A549 (cell line): Measurements from ENCODE around the gene SYT1. TPM values are rescaled to one million over a fixed set of nuclear protein-coding genes. Genes with fewer than 3 reads are reported as not detected.

Experiments used
- ATAC-seq, 2 experiments: fragments of 200-7000 bp in 1 of 2; fragments of >200 bp in 1 of 2; cut with Nextera tagmentation in 1 of 2; cut with Tn5 transposase in 1 of 2; 3 replicates each; pipeline versions ENCODE4 v1.8.0 to v1.9.1; 2018 to 2020; ENCODE audit warnings: mild to moderate bottlenecking in 1 of 2, moderate library complexity in 1 of 2
- CTCF ChIA-PET: fragments of 300-600 bp; sonication (Branson Sonifier 250); formaldehyde crosslinking; extraction: SDS; loops from one replicate; lab custom pipeline; 2021; ENCODE audit warnings: antibody characterized with exemption, inconsistent platforms; lab: Yijun Ruan, JAX
- POLR2A ChIA-PET: fragments of 350-600 bp; formaldehyde crosslinking; extraction: SDS; loops from one replicate; lab custom pipeline; 2021; ENCODE audit warnings: antibody characterized with exemption, inconsistent platforms; lab: Yijun Ruan, JAX
- DNase-seq, 2 experiments: peaks; one replicate each; pipeline versions ENCODE4 v3.0.0 to v3.0.0-alpha.2; 2011 to 2016; ENCODE audit warnings: low read depth in 1 of 2, low spot score in 1 of 2
- FAIRE-seq: peaks from 2 replicates; lab custom pipeline; 2011; peaks lifted over from hg19 to GRCh38; lab: Jason Lieb, UNC
- H3K27ac ChIP-seq, 2 experiments: fragments of >200 bp; sonication (Bioruptor Twin); formaldehyde crosslinking; 3 replicates each; pipeline ENCODE4 v1.5.1; 2016 to 2017
- H3K4me1 ChIP-seq: fragments of >200 bp; sonication (Bioruptor Twin); formaldehyde crosslinking; 3 replicates; pipeline ENCODE4 v1.6.1; 2016
- H3K4me2 ChIP-seq: fragments of >200 bp; sonication (Bioruptor Twin); formaldehyde crosslinking; 3 replicates; pipeline ENCODE4 v1.6.1; 2016
- H3K4me3 ChIP-seq: fragments of >200 bp; sonication (Bioruptor Twin); formaldehyde crosslinking; 3 replicates; pipeline ENCODE4 v1.5.1; 2016
- H3K9me3 ChIP-seq: fragments of >200 bp; sonication (Bioruptor Twin); formaldehyde crosslinking; 3 replicates; pipeline ENCODE4 v1.6.1; 2016
- CHD2 ChIP-seq: fragments of 150-350 bp; IDR thresholded peaks from 2 replicates; pipeline ENCODE4 v1.6.1; 2014; ENCODE audit warnings: low read length; ENCODE audit not compliant: partially characterized antibody
- HOXB13 ChIP-seq: fragments of 250-450 bp; sonication (Bioruptor Pico); IDR thresholded peaks from 2 replicates; pipeline ENCODE4 v1.5.0; 2020; ENCODE audit warnings: low read depth, mild to moderate bottlenecking, moderate library complexity
- HOXB5 ChIP-seq: fragments of 250-450 bp; sonication (Bioruptor Pico); IDR thresholded peaks from 2 replicates; pipeline ENCODE4 v1.5.0; 2020; ENCODE audit warnings: mild to moderate bottlenecking, moderate library complexity
- MYC ChIP-seq: IDR thresholded peaks from 2 replicates; pipeline ENCODE4 v1.6.1; 2012; ENCODE audit warnings: mild to moderate bottlenecking, inconsistent platforms, low read length, improper control_type of control experiment, borderline replicate concordance
- POLR2AphosphoS2 ChIP-seq: conservative IDR thresholded peaks from 2 replicates; pipeline ENCODE4 v1.6.1; 2012; ENCODE audit warnings: low read length, improper control_type of control experiment, inconsistent platforms
- RFX5 ChIP-seq: fragments of 450-650 bp; IDR thresholded peaks from 2 replicates; pipeline ENCODE4 v1.7.1; 2014; ENCODE audit warnings: antibody characterized with exemption, mild to moderate bottlenecking, moderate library complexity
- SMC3 ChIP-seq: fragments of >200 bp; sonication (Bioruptor Twin); formaldehyde crosslinking; IDR thresholded peaks from 3 replicates; pipeline ENCODE4 v1.6.1; 2018; ENCODE audit warnings: inconsistent platforms
- TFCP2L1 ChIP-seq: fragments of 250-450 bp; sonication (Bioruptor Pico); IDR thresholded peaks from 2 replicates; pipeline ENCODE4 v1.5.0; 2021; ENCODE audit warnings: mild to moderate bottlenecking
- TP53 ChIP-seq: fragments of 250-450 bp; sonication (Bioruptor Pico); IDR thresholded peaks from 2 replicates; pipeline ENCODE4 v1.5.0; 2021; ENCODE audit warnings: mild to moderate bottlenecking, moderate library complexity
- ZSCAN20 ChIP-seq: fragments of 250-450 bp; sonication (Bioruptor Pico); IDR thresholded peaks from 2 replicates; pipeline ENCODE4 v1.8.0; 2022; ENCODE audit warnings: mild to moderate bottlenecking, moderate library complexity
- WGBS: methylation state at CpG from one replicate; pipeline ENCODE4 v1.1.6; 2017; ENCODE audit errors: missing lambda C conversion rate; 5-methylcytosine and 5-hydroxymethylcytosine counted together
- polyA plus RNA-seq, 4 experiments: library from polyadenylated mRNA; depleted of rRNA in 3 of 4; stranded (reverse); fragments of >200 nt; fragmentation: RNase III in 1 of 4; extraction: RNeasy Plus Mini Kit Qiagen cat#74134 plus additional on column Dnase treatment in 1 of 4; gene quantifications; 2 replicates in 3 of 4; 3 replicates in 1 of 4; pipeline ENCODE4 v1.2.3, GENCODE V29; 2011 to 2017
- TF ChIP-seq, protein P1 (sequence below): fragments of 250-450 bp; sonication (Bioruptor Pico); IDR thresholded peaks from 2 replicates; pipeline ENCODE4 v1.5.0; 2021; ENCODE audit warnings: mild to moderate bottlenecking, moderate library complexity, borderline replicate concordance
- TF ChIP-seq, protein P2 (sequence below): fragments of >200 bp; sonication (Bioruptor Twin); formaldehyde crosslinking; IDR thresholded peaks from 3 replicates; pipeline ENCODE4 v1.6.1; 2016
- TF ChIP-seq, protein P3 (sequence below): fragments of 200-600 bp; sonication (generic); IDR thresholded peaks from 2 replicates; pipeline ENCODE4 v1.6.1; 2016; ENCODE audit warnings: antibody characterized with exemption, mild to moderate bottlenecking, moderate library complexity
- TF ChIP-seq, protein P4 (sequence below): fragments of 150-350 bp; IDR thresholded peaks from 2 replicates; pipeline ENCODE4 v1.6.1; 2014; ENCODE audit warnings: low read depth, mild to moderate bottlenecking, low read length

SYT1 gene
- polyA plus RNA-seq, 2 of the 4 experiments (the other 2 are of a cell fraction): 11.7 to 39.6 TPM

DNA sequence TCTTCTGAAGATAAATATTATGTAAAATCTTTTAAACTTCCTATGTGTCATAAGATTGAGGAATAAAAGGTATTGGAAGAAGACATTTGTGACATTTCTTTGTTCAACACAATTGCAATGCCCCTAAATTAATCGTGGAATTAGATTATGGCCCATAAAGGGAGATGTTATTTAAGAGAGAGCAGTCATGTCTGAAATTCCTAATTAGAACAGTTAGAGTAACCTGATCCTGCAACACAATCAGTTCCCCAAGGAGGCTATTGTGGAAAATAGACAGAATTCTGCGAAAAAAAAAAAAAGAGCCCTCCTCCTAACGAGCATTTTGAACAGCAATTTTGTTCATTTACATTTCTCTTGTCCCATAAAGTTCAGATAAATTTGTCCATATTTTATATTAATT is 486.7 kb downstream of the SYT1 start:
- no peak overlapping the region for H3K4me2 ChIP-seq
- no peak for FAIRE-seq
- H3K4me3 ChIP-seq: no peak overlapping the region
- no peaks in the 10 kb centered on the region for H3K9me3 ChIP-seq
- ATAC-seq: no peak
- TF ChIP-seq CHD2: no peak
- TF ChIP-seq, protein P1, sequence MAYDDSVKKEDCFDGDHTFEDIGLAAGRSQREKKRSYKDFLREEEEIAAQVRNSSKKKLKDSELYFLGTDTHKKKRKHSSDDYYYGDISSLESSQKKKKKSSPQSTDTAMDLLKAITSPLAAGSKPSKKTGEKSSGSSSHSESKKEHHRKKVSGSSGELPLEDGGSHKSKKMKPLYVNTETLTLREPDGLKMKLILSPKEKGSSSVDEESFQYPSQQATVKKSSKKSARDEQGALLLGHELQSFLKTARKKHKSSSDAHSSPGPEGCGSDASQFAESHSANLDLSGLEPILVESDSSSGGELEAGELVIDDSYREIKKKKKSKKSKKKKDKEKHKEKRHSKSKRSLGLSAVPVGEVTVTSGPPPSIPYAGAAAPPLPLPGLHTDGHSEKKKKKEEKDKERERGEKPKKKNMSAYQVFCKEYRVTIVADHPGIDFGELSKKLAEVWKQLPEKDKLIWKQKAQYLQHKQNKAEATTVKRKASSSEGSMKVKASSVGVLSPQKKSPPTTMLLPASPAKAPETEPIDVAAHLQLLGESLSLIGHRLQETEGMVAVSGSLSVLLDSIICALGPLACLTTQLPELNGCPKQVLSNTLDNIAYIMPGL: no peak
- no peak for TF ChIP-seq TFCP2L1 (CRISPR knock-in tag)
- TF ChIP-seq ZSCAN20 (CRISPR knock-in tag): no peak
- no peak for TF ChIP-seq RFX5
- no peak for TF ChIP-seq SMC3
- TF ChIP-seq, protein P2, sequence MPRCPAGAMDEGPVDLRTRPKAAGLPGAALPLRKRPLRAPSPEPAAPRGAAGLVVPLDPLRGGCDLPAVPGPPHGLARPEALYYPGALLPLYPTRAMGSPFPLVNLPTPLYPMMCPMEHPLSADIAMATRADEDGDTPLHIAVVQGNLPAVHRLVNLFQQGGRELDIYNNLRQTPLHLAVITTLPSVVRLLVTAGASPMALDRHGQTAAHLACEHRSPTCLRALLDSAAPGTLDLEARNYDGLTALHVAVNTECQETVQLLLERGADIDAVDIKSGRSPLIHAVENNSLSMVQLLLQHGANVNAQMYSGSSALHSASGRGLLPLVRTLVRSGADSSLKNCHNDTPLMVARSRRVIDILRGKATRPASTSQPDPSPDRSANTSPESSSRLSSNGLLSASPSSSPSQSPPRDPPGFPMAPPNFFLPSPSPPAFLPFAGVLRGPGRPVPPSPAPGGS: no peak
- TF ChIP-seq, protein P3, sequence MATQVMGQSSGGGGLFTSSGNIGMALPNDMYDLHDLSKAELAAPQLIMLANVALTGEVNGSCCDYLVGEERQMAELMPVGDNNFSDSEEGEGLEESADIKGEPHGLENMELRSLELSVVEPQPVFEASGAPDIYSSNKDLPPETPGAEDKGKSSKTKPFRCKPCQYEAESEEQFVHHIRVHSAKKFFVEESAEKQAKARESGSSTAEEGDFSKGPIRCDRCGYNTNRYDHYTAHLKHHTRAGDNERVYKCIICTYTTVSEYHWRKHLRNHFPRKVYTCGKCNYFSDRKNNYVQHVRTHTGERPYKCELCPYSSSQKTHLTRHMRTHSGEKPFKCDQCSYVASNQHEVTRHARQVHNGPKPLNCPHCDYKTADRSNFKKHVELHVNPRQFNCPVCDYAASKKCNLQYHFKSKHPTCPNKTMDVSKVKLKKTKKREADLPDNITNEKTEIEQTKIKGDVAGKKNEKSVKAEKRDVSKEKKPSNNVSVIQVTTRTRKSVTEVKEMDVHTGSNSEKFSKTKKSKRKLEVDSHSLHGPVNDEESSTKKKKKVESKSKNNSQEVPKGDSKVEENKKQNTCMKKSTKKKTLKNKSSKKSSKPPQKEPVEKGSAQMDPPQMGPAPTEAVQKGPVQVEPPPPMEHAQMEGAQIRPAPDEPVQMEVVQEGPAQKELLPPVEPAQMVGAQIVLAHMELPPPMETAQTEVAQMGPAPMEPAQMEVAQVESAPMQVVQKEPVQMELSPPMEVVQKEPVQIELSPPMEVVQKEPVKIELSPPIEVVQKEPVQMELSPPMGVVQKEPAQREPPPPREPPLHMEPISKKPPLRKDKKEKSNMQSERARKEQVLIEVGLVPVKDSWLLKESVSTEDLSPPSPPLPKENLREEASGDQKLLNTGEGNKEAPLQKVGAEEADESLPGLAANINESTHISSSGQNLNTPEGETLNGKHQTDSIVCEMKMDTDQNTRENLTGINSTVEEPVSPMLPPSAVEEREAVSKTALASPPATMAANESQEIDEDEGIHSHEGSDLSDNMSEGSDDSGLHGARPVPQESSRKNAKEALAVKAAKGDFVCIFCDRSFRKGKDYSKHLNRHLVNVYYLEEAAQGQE: no peak
- TF ChIP-seq POLR2AphosphoS2: no peak
- TF ChIP-seq TP53 (CRISPR knock-in tag): no peak
- no peak for TF ChIP-seq HOXB5 (CRISPR knock-in tag)
- no peak for TF ChIP-seq HOXB13 (CRISPR knock-in tag)
- 73% methylated on average over 3 of the region's 3 CpGs for WGBS
- DNase-seq: no peak
- ChIA-PET POLR2A (no interaction called here), CTCF (no interaction called here)
- H3K27ac ChIP-seq: no peak overlapping the region
- H3K4me1 ChIP-seq: no peaks in the 10 kb centered on the region

DNA sequence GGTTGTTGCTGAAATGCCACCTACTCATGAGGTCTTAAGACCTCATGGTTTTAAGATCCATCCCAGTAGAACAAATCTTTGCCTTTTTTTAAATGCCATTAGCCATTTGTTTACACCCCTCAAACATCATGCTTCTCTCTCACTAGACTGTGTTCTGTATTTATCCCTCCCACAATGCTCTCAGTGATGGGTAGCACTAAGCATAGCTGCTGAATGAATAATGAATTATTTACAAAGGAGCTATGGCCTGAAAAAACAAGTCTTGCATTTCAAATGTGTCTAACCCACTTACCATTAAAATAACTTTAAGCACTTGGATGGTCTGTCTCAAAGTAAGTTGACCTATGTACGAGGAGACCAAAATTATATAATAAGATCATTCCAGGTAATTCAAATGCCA is 491.6 kb downstream of the SYT1 start:
- no peak overlapping the region for H3K4me2 ChIP-seq
- POLR2A ChIA-PET: no interaction called here
- no peaks in the 10 kb centered on the region for H3K9me3 ChIP-seq
- no peaks in the 10 kb centered on the region for H3K4me1 ChIP-seq
- ATAC-seq (no peak), DNase-seq (no peak), FAIRE-seq (no peak)
- CTCF ChIA-PET: interaction anchor here (1.3 kb wide), 1 partner anchor 18 kb away, joined by 4 read pairs; no protein-coding TSS in a partner anchor
- H3K27ac ChIP-seq: no peak overlapping the region
- H3K4me3 ChIP-seq: no peak overlapping the region
- TF ChIP-seq POLR2AphosphoS2 (no peak), MYC (no peak), HOXB5 (CRISPR knock-in tag) (no peak)
- TF ChIP-seq, protein P3: no peak
- TF ChIP-seq, protein P4, sequence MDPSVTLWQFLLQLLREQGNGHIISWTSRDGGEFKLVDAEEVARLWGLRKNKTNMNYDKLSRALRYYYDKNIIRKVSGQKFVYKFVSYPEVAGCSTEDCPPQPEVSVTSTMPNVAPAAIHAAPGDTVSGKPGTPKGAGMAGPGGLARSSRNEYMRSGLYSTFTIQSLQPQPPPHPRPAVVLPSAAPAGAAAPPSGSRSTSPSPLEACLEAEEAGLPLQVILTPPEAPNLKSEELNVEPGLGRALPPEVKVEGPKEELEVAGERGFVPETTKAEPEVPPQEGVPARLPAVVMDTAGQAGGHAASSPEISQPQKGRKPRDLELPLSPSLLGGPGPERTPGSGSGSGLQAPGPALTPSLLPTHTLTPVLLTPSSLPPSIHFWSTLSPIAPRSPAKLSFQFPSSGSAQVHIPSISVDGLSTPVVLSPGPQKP: no peak
- 90% methylated on average over 1 of the region's 1 CpG for WGBS
